Measurements from ENCODE around the gene UGT1A9.

DNA sequence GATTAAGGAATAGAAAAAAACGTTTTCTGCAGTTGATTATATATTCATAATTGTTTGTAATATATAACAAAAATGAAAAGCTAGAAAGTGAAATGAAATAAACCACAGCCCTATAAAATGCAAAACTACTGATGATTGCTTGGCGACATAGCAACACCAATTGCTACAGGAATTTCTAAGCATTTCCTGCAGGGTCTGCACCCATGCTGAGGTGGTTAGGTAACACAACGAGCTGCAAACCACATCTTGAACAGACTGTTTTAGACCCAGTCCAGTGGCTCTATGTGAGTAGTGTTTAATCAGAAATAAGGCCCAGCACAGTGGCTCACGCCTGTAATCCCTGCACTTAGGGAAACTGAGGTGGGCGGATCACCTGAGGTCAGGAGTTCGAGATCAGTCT, 17.2 kb upstream of the UGT1A9 start:
- TF ChIP-seq, protein P1, sequence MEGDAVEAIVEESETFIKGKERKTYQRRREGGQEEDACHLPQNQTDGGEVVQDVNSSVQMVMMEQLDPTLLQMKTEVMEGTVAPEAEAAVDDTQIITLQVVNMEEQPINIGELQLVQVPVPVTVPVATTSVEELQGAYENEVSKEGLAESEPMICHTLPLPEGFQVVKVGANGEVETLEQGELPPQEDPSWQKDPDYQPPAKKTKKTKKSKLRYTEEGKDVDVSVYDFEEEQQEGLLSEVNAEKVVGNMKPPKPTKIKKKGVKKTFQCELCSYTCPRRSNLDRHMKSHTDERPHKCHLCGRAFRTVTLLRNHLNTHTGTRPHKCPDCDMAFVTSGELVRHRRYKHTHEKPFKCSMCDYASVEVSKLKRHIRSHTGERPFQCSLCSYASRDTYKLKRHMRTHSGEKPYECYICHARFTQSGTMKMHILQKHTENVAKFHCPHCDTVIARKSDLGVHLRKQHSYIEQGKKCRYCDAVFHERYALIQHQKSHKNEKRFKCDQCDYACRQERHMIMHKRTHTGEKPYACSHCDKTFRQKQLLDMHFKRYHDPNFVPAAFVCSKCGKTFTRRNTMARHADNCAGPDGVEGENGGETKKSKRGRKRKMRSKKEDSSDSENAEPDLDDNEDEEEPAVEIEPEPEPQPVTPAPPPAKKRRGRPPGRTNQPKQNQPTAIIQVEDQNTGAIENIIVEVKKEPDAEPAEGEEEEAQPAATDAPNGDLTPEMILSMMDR (IDR thresholded peaks at IDR 0.05; ENCODE audit: low read length) = no peak
- TF ChIP-seq EZH2 (optimal IDR thresholded peaks at IDR 0.05; ENCODE audit: low read depth, low read length) = no peak

All from MM.1S (cell line).